ENCODE data around the gene GJC2. TPM values are rescaled to one million over a fixed set of nuclear protein-coding genes. Genes with fewer than 3 reads are reported as not detected.

Gene GJC2
- polyA plus RNA-seq, 1 donor from 2014 or later = not detected

GRCh38 chr1:228134591-228134990 is 15.1 kb upstream of the GJC2 start:
- no peaks in the 10 kb centered on the region for H3K9me3 Mint-ChIP-seq
- H3K27me3 Mint-ChIP-seq = peaks cover 7% of the 10 kb centered on the region
- no peak overlapping the region for H3K27ac Mint-ChIP-seq
- no peaks in the 10 kb centered on the region for H3K36me3 Mint-ChIP-seq
- peak overlapping the region in 1 of 4 donors; percentile 52 for H3K4me3 Mint-ChIP-seq
- H3K4me1 Mint-ChIP-seq = peaks cover 11 to 18% (median 16%) of the 10 kb centered on the region in 3 donors

DNA sequence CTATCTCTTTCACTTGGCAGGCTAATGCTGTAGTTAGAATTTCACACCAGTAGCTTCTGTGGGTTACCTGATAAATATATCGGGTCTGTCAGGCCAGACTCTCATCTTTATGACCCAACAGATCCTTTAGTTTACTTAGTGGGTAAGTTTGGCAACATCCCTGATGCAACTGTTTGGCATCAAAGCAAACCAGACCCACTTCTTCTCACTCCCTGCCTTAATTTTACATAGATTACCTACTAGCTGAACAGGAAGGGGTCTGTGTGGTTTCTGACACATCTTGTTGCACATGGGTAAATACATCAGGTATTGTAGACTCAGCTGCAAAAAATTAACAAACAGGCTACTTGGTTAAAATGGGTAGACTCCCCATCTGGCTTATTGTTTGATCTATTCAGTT is 12.8 kb upstream of the GJC2 start:
- Mint-ChIP-seq H3K9me3 (no peaks in the 10 kb centered on the region), H3K4me3 (peak overlapping the region in 2 of 4 donors; percentile 38 to 65), H3K27me3 (peaks cover 2% of the 10 kb centered on the region), H3K4me1 (peaks cover 7 to 22% (median 17%) of the 10 kb centered on the region in 3 donors), H3K27ac (peak overlapping the region in 2 of 3 donors; percentile 59 to 84), H3K36me3 (no peaks in the 10 kb centered on the region)

DNA sequence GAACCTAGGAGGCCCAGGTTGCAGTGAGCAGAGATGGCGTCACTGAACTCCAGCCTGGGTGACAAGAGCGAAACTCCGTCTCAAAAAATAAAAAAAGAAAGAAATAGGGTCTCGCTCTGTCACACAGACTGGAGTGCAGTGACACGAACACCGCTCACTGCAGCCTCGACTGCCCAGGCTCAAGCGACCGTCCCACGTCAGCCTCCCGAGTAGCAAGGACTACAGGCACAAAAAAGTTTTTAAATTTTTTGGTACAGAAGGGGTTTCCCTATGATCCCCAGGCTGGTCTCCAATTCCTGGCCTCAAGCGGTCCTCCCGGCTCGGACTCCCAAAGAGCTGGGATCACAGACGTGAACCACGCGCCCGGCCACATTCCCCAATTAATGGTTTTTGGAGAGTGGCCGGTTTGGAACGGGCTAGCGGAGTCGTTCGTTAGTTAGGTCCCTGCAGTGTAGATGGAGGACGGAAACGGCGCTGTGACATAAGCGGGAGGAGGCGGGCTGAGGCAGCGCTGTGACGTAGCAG is 10.3 kb upstream of the GJC2 start:
- peak overlapping the region; percentile 84 to 98 (median 96) for H3K4me3 Mint-ChIP-seq
- H3K27me3 Mint-ChIP-seq = peaks cover 2% of the 10 kb centered on the region
- peaks cover 7 to 35% (median 30%) of the 10 kb centered on the region in 3 donors for H3K4me1 Mint-ChIP-seq
- no peaks in the 10 kb centered on the region for H3K9me3 Mint-ChIP-seq
- H3K27ac Mint-ChIP-seq = peak overlapping the region; percentile 88 to 100 (median 99)
- no peaks in the 10 kb centered on the region for H3K36me3 Mint-ChIP-seq

GRCh38 chr1:228139931-228140723 is 9.6 kb upstream of the GJC2 start, which contains the start of gene GUK1:
GUK1 (plus strand) TSS chr1:228140279; CDS start chr1:228140303, 24 bp downstream.
- no peaks in the 10 kb centered on the region for H3K9me3 Mint-ChIP-seq
- peak within 1 kb of the TSS; percentile 84 to 98 (median 96) for H3K4me3 Mint-ChIP-seq
- H3K27me3 Mint-ChIP-seq = peaks cover 2% of the 10 kb centered on the region
- peaks cover 7 to 38% (median 30%) of the 10 kb centered on the region in 3 donors for H3K4me1 Mint-ChIP-seq
- H3K27ac Mint-ChIP-seq = peak within 1 kb of the TSS; percentile 88 to 100 (median 99)
- no peaks in the 10 kb centered on the region for H3K36me3 Mint-ChIP-seq

DNA sequence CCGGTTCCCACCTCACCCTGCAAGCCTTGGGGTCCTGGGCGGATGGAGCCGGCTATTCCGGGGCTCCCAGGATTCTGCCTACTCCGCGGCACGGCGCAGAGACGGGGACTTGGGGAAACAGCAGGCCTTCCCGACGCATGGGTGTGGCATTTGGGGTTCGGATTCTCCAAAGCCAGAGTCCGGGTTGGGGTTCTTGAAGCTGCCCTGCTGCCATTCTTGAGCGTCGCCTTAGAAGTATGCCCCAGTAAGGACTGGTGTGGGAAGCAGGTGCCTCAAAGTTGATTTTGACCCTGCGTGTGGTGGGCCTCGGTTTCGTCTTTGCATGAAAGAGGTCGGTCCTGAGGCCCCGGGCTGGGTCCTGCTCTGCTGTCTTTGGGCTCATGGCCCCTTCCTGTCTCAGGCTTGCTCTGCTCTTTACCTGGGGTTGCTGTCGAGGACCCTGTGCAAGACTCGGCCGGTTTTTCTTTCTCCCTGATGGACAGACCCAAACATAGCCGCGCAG is 9.0 kb upstream of the GJC2 start:
- Mint-ChIP-seq H3K27ac (peak overlapping the region; percentile 84 to 99 (median 88)), H3K4me1 (peaks cover 7 to 38% (median 30%) of the 10 kb centered on the region in 3 donors), H3K4me3 (peak overlapping the region; percentile 84 to 98 (median 96)), H3K36me3 (no peaks in the 10 kb centered on the region), H3K9me3 (no peaks in the 10 kb centered on the region), H3K27me3 (peaks cover 2% of the 10 kb centered on the region)

DNA sequence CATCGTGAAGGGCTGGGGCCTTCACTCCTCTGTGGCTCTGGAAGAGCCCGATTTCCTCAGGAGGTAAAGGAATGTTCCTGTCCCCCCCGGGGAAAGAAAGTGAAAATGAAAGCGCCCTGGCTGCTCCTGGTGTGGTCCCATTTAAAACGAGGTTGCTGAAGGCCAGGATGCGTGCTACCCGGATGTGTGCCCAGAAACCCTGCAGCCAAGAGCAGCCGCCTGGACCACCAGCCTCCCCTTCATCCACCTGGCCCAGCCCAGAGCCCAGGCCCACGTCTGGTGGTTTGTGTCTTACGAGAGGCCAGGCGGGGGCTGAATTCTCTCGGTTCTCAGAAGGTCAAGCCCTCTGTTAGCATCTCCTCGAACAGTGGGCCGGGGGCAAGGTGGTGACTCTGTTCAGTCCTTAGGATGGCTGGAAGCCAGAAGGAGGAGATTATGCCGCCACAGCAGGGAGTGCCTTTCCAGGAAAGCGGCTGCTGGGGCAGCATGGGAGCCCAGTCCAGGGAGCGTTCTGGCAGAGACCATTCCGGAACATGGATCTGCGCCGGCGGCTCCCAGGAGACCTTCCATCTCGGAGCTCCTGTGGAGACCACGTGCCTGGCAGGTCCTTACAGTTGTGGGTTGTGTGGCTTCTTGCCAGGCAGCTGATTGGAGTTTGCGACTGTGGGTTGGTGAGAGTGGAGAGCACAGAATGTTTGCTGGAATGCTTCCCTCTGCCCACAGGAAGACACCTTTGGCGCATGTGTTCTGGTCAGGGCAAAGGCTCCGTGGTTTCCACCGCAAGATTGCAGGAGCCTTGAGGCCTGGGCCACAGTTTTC is 8.3 kb upstream of the GJC2 start:
- no peaks in the 10 kb centered on the region for H3K36me3 Mint-ChIP-seq
- H3K27ac Mint-ChIP-seq = peak overlapping the region; percentile 84 to 99 (median 88)
- no peaks in the 10 kb centered on the region for H3K27me3 Mint-ChIP-seq
- peaks cover 7 to 37% (median 30%) of the 10 kb centered on the region in 3 donors for H3K4me1 Mint-ChIP-seq
- no peaks in the 10 kb centered on the region for H3K9me3 Mint-ChIP-seq
- H3K4me3 Mint-ChIP-seq = peak overlapping the region; percentile 84 to 98 (median 96)

DNA sequence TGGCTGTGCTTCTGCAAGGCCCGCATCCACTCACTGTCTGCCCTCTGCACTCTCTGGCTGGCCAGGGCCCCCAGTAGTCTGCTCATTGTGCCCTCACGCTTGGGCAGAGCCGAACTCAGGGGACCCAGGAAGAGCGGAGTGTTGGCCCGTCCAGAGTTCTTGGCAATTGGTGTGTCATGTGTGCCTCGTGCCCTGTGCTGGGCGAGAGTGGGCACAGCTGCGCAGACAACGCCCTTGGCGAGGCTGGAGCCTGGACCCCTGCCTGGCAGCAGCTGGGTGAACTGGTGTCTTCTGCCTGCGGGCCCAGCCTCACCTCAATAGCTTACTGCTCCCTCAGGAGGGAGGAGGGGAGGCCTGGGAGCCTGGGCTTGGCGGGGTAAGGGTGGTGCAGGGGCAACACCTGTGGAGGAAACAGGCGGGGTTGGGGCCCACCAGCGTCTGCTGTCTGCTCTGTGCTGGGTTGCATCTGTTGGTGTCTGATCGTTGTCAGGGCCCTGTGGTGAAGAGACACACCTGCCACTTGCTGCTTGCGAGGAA is 7.5 kb upstream of the GJC2 start:
- no peaks in the 10 kb centered on the region for H3K36me3 Mint-ChIP-seq
- no peak overlapping the region for H3K27ac Mint-ChIP-seq
- H3K4me1 Mint-ChIP-seq = peaks cover 7 to 30% (median 24%) of the 10 kb centered on the region in 3 donors
- peak overlapping the region in 3 of 4 donors; percentile 48 to 84 (median 51) for H3K4me3 Mint-ChIP-seq
- H3K9me3 Mint-ChIP-seq = no peaks in the 10 kb centered on the region
- H3K27me3 Mint-ChIP-seq = no peaks in the 10 kb centered on the region

- Mint-ChIP-seq H3K4me1 (peaks cover 7 to 28% (median 23%) of the 10 kb centered on the region in 3 donors), H3K36me3 (no peaks in the 10 kb centered on the region), H3K9me3 (no peaks in the 10 kb centered on the region), H3K27me3 (no peaks in the 10 kb centered on the region), H3K4me3 (peak overlapping the region in 3 of 4 donors; percentile 12 to 60 (median 54)), H3K27ac (no peak overlapping the region)
Measured at GRCh38 chr1:228142701-228143136, 7.0 kb upstream of the GJC2 start.

GRCh38 chr1:228143480-228144192 is 6.1 kb upstream of the GJC2 start:
- Mint-ChIP-seq H3K4me1 (peaks cover 0 to 22% (median 17%) of the 10 kb centered on the region in 3 donors), H3K27ac (peak overlapping the region in 2 of 3 donors; percentile 59 to 84), H3K9me3 (no peaks in the 10 kb centered on the region)

DNA sequence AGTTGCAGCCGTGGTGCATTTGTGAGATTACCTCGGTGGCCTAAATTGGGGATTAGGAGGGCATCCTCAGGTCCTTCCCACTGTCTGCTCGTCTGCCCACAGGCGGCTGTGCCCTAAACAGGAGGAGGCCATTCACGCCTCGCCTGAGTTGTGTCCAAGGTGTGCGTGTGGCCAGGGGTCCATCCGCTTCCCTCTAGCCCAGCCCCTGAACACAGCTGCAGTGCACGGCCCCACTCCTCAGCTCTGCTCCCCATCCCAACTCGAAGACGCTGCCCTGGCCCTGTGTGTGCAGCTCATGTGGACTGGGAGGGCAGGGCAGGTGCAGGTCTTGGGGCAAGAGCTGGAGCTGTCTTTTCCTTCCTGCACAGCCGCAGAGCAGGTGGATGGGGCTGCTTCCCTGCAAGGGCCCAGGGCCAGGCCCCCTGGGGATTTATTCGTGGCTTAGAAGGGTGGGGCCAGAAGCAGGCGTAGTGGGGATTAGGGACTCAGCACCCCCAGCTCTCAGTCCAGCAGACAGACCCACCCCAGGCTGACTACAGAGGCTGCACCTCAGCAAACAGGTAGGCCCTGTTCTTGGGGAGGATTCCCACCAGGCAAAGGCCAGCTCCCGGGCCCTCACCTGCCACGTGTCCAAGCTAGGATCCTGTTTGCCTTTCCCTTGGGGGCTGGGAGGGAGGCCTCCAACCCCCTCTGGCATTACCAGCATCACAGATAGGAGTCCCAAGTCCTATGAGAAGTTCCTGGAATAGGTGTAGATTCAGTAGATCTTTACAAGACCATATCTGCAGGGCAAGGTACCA is 5.3 kb upstream of the GJC2 start:
- Mint-ChIP-seq H3K36me3 (no peaks in the 10 kb centered on the region), H3K9me3 (no peaks in the 10 kb centered on the region), H3K4me3 (peak overlapping the region in 2 of 4 donors; percentile 45 to 54), H3K4me1 (peaks cover 0 to 22% (median 17%) of the 10 kb centered on the region in 3 donors), H3K27ac (peak overlapping the region in 1 of 3 donors; percentile 59), H3K27me3 (no peaks in the 10 kb centered on the region)

More at GRCh38 chr1:228143480-228144192, 6.1 kb upstream of the GJC2 start:
- Mint-ChIP-seq H3K36me3 (no peaks in the 10 kb centered on the region), H3K4me3 (peak overlapping the region in 3 of 4 donors; percentile 54 to 73 (median 60)), H3K27me3 (no peaks in the 10 kb centered on the region)

GRCh38 chr1:228144993-228145343 is 4.8 kb upstream of the GJC2 start:
- H3K4me1 Mint-ChIP-seq = peaks cover 0 to 19% (median 15%) of the 10 kb centered on the region in 3 donors
- H3K9me3 Mint-ChIP-seq = no peaks in the 10 kb centered on the region
- H3K27ac Mint-ChIP-seq = no peak overlapping the region

DNA sequence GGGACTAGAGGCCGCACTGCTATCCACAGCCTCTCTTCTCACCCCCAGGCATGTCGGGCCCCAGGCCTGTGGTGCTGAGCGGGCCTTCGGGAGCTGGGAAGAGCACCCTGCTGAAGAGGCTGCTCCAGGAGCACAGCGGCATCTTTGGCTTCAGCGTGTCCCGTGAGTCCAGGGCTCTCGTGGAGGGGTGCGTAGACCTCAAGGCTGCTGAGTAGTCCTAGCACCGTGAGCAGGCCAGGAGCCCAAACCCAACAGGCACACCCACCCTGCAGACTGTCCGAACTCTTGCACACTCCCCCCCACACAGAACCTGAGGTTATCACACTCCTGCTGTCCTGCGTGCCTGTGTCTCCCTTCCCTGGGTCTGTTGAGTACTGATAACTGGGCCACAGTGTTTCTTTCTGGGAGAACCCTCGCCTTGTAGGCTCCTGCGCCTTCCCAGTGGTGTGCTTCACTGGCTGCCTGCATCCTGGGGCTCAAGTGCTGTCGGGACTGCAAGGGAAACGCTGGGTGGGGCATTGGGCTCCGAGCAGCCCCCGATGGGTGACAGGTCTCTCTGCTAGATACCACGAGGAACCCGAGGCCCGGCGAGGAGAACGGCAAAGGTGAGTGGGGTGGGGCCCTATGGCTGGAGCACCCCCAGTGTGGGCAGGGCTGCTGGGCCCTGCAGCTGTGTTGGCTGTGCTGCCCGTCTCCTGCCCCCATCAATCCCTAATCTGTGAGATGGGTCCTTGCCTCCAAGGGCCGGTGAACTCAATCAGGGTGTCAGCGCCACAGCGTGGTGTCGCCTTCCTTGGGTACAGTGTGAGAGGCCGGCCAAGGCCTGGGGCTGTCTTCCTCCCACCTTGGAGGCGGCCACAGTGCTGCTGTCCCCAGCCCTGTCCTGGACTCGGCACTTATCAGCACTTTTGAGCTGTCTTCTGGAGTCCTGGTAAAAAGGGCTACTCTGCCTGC is 4.0 kb upstream of the GJC2 start:
- no peak overlapping the region for H3K27ac Mint-ChIP-seq
- H3K9me3 Mint-ChIP-seq = no peaks in the 10 kb centered on the region
- no peaks in the 10 kb centered on the region for H3K36me3 Mint-ChIP-seq
- H3K4me3 Mint-ChIP-seq = no peak overlapping the region
- peaks cover 0 to 19% (median 15%) of the 10 kb centered on the region in 3 donors for H3K4me1 Mint-ChIP-seq
- no peaks in the 10 kb centered on the region for H3K27me3 Mint-ChIP-seq

More at GRCh38 chr1:228144993-228145343, 4.8 kb upstream of the GJC2 start:
- H3K4me3 Mint-ChIP-seq = peak overlapping the region in 1 of 4 donors; percentile 42
- H3K36me3 Mint-ChIP-seq = no peaks in the 10 kb centered on the region
- H3K27me3 Mint-ChIP-seq = no peaks in the 10 kb centered on the region
